Stromal cell of bone marrow (primary cell): ENCODE results near the gene PCDHGB3.
"Not testable (repeated sequence)": the region's sequence is repeated elsewhere in the genome, so short reads cannot be mapped to it uniquely, and the experiment has no call there.

Experiments used
- DNase-seq: peaks from one replicate; pipeline ENCODE4 v3.0.0-alpha.2; 2012; ENCODE audit warnings: low read depth

Gene PCDHGB3

GRCh38 chr5:141369994-141370848, at the start of gene PCDHGB3:
TSS of gene PCDHGB3 (plus strand) at chr5:141370242. CDS start at chr5:141370395, 153 bp downstream.
- DNase-seq = peak; percentile 47

GRCh38 chr5:141322261-141322660, 47.8 kb upstream of the PCDHGB3 start:
- no peak for DNase-seq

- DNase-seq = peak; percentile 62
These were observed 43.8 kb upstream of the PCDHGB3 start for GRCh38 chr5:141326088-141326854.

- no peak for DNase-seq
These were observed 41.8 kb upstream of the PCDHGB3 start for GRCh38 chr5:141328231-141328630.

- no peak for DNase-seq
These were observed 39.6 kb upstream of the PCDHGB3 start, which contains the start of gene PCDHGA1 for GRCh38 chr5:141330299-141331080. TSS of gene PCDHGA1 (plus strand) at chr5:141330514.

GRCh38 chr5:141332571-141332970, 37.5 kb upstream of the PCDHGB3 start:
- not testable (repeated sequence) for DNase-seq

GRCh38 chr5:141338538-141339306, 31.3 kb upstream of the PCDHGB3 start, which contains the start of gene PCDHGA2:
TSS of gene PCDHGA2 (plus strand) at chr5:141338760.
- no peak for DNase-seq

GRCh38 chr5:141340781-141341354, 29.2 kb upstream of the PCDHGB3 start:
- DNase-seq = not testable (repeated sequence)

GRCh38 chr5:141342773-141343172, 27.3 kb upstream of the PCDHGB3 start:
- DNase-seq = no peak

GRCh38 chr5:141343242-141343952, 26.6 kb upstream of the PCDHGB3 start, which contains the start of gene PCDHGA3:
TSS of gene PCDHGA3 (plus strand) at chr5:141343829. CDS start at chr5:141344034, 205 bp downstream.
- DNase-seq = no peak

GRCh38 chr5:141343953-141344463, 26.0 kb upstream of the PCDHGB3 start:
- no peak for DNase-seq

- no peak for DNase-seq
These were observed 24.7 kb upstream of the PCDHGB3 start for GRCh38 chr5:141345327-141345726.

GRCh38 chr5:141346017-141346416, 24.0 kb upstream of the PCDHGB3 start:
- not testable (repeated sequence) for DNase-seq

- peak; percentile 50 for DNase-seq
These were observed 20.0 kb upstream of the PCDHGB3 start, which contains the start of gene PCDHGB1 for GRCh38 chr5:141349917-141350619. TSS of gene PCDHGB1 (plus strand) at chr5:141350099. CDS start at chr5:141350261, 162 bp downstream.

GRCh38 chr5:141351591-141351990, 18.5 kb upstream of the PCDHGB3 start:
- no peak for DNase-seq

GRCh38 chr5:141354900-141355469, 15.1 kb upstream of the PCDHGB3 start, which contains the start of gene PCDHGA4:
TSS of gene PCDHGA4 (plus strand) at chr5:141355021. CDS start at chr5:141355108, 87 bp downstream.
- DNase-seq = no peak

- DNase-seq = no peak
These were observed 14.4 kb upstream of the PCDHGB3 start for GRCh38 chr5:141355641-141356040.

- DNase-seq = no peak
These were observed 13.9 kb upstream of the PCDHGB3 start for GRCh38 chr5:141356133-141356532.

- DNase-seq = no peak
These were observed 13.1 kb upstream of the PCDHGB3 start for GRCh38 chr5:141356950-141357349.
